ENCODE results near the gene L3HYPDH.

Gene L3HYPDH

DNA sequence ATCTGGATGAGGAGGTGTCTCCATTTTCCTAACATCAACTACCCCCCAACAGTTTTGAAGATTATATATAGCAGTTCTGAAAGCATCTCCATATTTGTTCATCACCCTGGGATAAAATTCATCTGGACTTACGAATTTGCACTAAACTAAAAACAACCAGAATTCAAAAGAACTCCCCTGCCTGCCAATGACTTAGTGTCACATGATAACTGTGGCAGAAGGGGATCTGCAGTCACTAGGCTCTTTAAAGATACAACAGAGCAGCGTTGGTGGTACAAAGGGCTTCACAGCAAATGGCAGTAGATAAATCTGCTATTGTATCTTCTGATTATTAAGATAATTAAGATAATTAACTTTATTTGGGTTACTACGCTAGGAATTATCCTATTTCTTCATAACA is 49.1 kb downstream of the L3HYPDH start:
- ATAC-seq (replicated peaks) (no peak), DNase-seq (no peak)
- Mint-ChIP-seq H3K4me1 (ENCODE audit: low read depth in 2 of 2) (no peaks in the 10 kb centered on the region), H3K27me3 (no peaks in the 10 kb centered on the region), H3K9me3 (no peaks in the 10 kb centered on the region), H3K4me3 (no peak overlapping the region), H3K27ac (no peak overlapping the region), H3K36me3 (ENCODE audit: insufficient read depth) (no peaks in the 10 kb centered on the region)

DNA sequence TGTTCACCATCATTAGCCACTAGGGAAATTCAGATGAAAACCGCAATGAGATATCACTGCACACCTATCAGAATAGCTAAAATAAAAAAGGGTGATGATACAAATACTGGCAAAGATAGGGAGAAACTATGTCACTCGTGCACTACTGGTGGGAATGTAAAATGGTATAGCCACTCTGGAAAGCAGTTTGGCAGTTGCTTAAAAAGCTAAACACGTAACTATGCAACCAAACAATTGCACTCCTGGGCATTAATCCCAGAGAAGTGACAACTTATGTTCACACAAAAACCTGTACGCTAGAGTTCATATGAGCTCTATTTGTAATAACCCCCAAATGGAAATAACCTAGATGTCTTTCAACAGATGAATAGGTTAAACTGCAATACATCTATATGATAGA is 54.4 kb downstream of the L3HYPDH start:
- ATAC-seq (replicated peaks) = no peak
- Mint-ChIP-seq H3K9me3 (no peaks in the 10 kb centered on the region), H3K4me3 (no peak overlapping the region), H3K27me3 (peaks cover 7 to 18% of the 10 kb centered on the region in 2 donors), H3K27ac (no peak overlapping the region), H3K4me1 (ENCODE audit: low read depth in 2 of 2) (no peaks in the 10 kb centered on the region), H3K36me3 (ENCODE audit: insufficient read depth) (no peaks in the 10 kb centered on the region)
- no peak for DNase-seq

DNA sequence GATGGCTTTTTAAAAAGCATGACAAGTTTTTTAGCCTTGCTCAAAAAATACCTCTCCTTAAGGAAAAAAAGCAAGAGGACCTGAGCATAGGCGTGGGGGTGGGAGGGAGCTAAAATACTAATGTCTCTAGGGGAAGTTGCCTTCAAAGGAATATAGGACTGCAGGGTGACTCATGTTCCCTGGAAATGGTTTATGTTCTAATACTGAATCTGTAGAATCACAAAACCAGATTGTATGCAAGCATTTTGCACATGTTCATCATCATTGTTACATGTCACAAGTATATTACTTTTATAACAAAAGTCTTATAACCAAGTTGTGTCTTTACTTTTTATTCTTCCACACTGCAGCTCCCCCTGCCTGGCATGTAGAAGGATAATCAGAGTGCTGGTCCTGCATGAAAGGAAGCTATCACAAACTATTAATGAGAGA is 55.6 kb downstream of the L3HYPDH start:
- Mint-ChIP-seq H3K4me3 (no peak overlapping the region), H3K36me3 (ENCODE audit: insufficient read depth) (no peaks in the 10 kb centered on the region), H3K9me3 (no peaks in the 10 kb centered on the region), H3K4me1 (ENCODE audit: low read depth in 2 of 2) (no peaks in the 10 kb centered on the region), H3K27me3 (peaks cover 12 to 23% of the 10 kb centered on the region in 2 donors), H3K27ac (no peak overlapping the region)
- no peak for DNase-seq
- ATAC-seq (replicated peaks) = no peak

DNA sequence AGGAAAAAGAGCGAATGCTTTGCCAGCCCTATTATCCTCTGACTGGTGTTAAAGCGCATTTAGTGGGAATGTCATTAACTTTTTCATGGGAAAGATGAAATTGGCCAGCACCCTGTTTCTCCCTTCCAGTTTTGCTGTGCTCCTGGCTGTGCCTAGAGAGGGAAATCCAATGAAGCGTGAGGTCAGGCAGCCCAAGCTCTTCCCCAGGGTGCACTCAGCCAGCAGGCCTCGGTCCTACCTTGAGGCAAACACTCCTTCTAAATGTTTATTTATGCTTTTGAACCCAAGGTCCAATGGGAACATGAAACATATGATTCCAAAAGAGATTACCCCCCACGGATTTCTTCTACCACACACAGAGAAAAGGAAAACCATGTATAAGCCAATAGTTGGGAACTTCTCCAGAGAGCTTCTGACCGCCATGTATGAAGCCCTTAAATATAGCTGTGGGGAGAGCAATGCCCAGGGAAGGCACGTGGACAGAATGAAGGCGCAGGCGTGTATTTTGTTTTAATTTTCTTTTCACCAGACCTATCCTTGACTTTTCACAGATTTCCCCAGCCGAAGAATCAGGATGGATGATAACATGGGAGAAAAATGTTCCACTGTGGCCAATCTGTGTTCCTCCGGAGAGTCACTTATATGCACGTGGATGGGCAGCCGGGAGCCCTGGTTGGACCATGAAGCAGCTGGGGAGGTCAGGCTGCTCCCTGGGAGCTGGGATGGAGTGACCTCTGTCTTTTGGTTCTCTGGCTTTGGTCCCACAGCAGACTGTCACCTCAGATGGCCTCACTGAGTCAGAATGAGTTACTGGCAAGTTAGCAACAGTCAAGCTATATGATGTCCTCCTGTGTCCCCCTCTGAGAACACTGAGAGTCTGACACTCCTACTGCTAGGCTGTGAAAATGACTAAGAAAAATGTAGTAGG is 56.3 kb downstream of the L3HYPDH start:
- no peaks in the 10 kb centered on the region for H3K36me3 Mint-ChIP-seq (ENCODE audit: insufficient read depth)
- DNase-seq = no peak
- no peaks in the 10 kb centered on the region for H3K9me3 Mint-ChIP-seq
- peaks cover 12 to 23% of the 10 kb centered on the region in 2 donors for H3K27me3 Mint-ChIP-seq
- no peaks in the 10 kb centered on the region for H3K4me1 Mint-ChIP-seq (ENCODE audit: low read depth in 2 of 2)
- no peak overlapping the region for H3K27ac Mint-ChIP-seq
- no peak overlapping the region for H3K4me3 Mint-ChIP-seq
- no peak for ATAC-seq (replicated peaks)

DNA sequence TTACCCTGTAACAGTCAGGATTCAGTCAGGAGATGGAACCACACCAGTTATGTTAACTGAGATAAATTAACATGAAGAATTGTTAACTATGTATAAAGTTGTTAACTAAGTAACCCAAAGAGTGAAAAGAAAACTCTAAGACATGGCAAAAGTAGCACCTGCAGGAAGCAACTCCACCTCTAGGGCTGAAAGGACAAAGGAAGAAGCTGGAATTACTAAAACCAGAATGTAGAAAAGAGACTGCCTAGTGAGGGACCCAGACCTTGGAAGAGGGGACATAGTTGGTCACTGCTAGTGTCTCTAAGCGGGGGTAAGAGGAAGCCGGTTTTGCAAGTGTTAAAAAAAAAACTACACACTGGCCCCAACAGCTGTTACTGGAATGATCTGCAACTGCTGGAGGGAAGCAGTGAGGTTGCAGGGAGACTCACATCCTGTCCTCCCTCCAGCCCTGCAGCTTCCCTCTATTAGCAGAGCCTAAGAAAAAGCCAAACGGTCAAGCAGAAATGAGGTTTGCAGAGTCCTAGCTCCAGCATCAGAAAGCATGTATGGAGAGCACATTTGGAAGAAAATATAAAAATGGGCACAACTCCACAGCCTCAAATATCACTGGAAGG is 58.8 kb downstream of the L3HYPDH start:
- no peak for ATAC-seq (replicated peaks)
- H3K9me3 Mint-ChIP-seq = no peaks in the 10 kb centered on the region
- no peaks in the 10 kb centered on the region for H3K36me3 Mint-ChIP-seq (ENCODE audit: insufficient read depth)
- H3K27me3 Mint-ChIP-seq = peaks cover 12 to 36% of the 10 kb centered on the region in 2 donors
- no peak overlapping the region for H3K4me3 Mint-ChIP-seq
- no peaks in the 10 kb centered on the region for H3K4me1 Mint-ChIP-seq (ENCODE audit: low read depth in 2 of 2)
- no peak for DNase-seq
- no peak overlapping the region for H3K27ac Mint-ChIP-seq

DNA sequence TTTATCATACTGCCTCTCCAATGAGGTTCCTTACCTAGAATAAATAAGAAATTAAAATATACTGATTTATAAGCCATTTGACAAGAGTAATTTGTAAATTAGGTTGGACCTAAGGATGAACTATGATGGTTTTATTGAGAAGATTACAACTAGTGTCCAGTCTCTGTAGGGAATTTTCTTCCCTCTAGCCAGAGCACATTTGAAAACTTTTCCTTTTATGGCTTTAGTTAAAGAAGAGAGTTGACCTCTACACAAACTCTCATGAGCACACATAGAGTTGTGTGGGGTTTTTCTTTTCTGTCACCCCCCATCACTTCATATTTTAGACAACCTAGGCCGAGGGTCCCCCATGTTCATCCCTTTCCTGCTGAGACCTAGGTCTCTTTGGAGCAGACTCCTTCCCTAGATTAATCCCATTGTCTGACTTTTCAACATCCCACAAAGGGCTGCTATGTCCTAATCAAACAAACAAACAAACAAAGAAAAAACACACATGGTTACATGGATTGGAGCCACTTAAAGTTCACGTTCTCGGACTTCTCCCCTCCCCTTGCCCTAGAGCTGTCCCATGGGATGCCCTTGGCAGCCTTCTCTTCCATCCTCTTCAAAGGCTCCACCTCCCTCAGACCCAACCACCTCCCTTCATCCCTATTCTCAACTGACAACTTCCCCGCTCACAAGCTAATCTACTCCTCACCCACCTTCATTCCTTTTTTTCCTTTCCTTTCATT is 59.7 kb downstream of the L3HYPDH start:
- no peak overlapping the region for H3K27ac Mint-ChIP-seq
- no peak overlapping the region for H3K4me3 Mint-ChIP-seq
- no peaks in the 10 kb centered on the region for H3K4me1 Mint-ChIP-seq (ENCODE audit: low read depth in 2 of 2)
- H3K9me3 Mint-ChIP-seq = no peaks in the 10 kb centered on the region
- H3K27me3 Mint-ChIP-seq = peaks cover 12 to 36% of the 10 kb centered on the region in 2 donors
- no peak for DNase-seq
- ATAC-seq (replicated peaks) = no peak
- no peaks in the 10 kb centered on the region for H3K36me3 Mint-ChIP-seq (ENCODE audit: insufficient read depth)
